SJCRH30 (cell line): ENCODE measurements around the gene CMIP. TPM values are rescaled to one million over a fixed set of nuclear protein-coding genes. Genes with fewer than 3 reads are reported as not detected.

Experiments used
- DNase-seq, 2 experiments: peaks; one replicate each; pipeline ENCODE4 v3.0.0-alpha.2; 2015 to 2020
- H3K27ac ChIP-seq: fragments of 250-450 bp; sonication (Bioruptor Pico); 2 replicates; pipeline ENCODE4 v1.5.1; 2020; ENCODE audit warnings: mild to moderate bottlenecking, moderate library complexity
- H3K27me3 ChIP-seq: fragments of 250-450 bp; sonication (Bioruptor Pico); 2 replicates; pipeline ENCODE4 v1.5.1; 2020; ENCODE audit warnings: mild to moderate bottlenecking, moderate library complexity
- H3K36me3 ChIP-seq: fragments of 250-450 bp; sonication (Bioruptor Pico); 2 replicates; pipeline ENCODE4 v1.5.1; 2020; ENCODE audit warnings: mild to moderate bottlenecking, moderate library complexity
- H3K4me1 ChIP-seq: fragments of 250-450 bp; sonication (Bioruptor Pico); 2 replicates; pipeline ENCODE4 v1.5.1; 2020; ENCODE audit warnings: mild to moderate bottlenecking, moderate library complexity
- H3K4me3 ChIP-seq: fragments of 250-450 bp; sonication (Bioruptor Pico); 2 replicates; pipeline ENCODE4 v1.5.1; 2020; ENCODE audit warnings: mild to moderate bottlenecking, moderate library complexity
- H3K9me3 ChIP-seq: fragments of 250-450 bp; sonication (Bioruptor Pico); replicated peaks from 2 replicates; pipeline ENCODE4 v1.5.1; 2020; ENCODE audit warnings: mild to moderate bottlenecking, moderate library complexity
- total RNA-seq: library from RNA; depleted of rRNA; stranded (reverse); fragments of >200 nt; shearing (Covaris generic); gene quantifications from 2 replicates; pipeline ENCODE4 v1.2.3, GENCODE V29; 2014

The CMIP gene
- total RNA-seq, 1 experiment from 2014 or later, result 12.9 TPM

GRCh38 chr16:81483970-81484595 is 39.5 kb downstream of the CMIP start:
- DNase-seq, result no peak
- Histone ChIP-seq H3K4me3 (no peak overlapping the region), H3K27me3 (no peaks in the 10 kb centered on the region), H3K9me3 (no peaks in the 10 kb centered on the region), H3K4me1 (no peaks in the 10 kb centered on the region), H3K36me3 (no peaks in the 10 kb centered on the region), H3K27ac (no peak overlapping the region)

DNA sequence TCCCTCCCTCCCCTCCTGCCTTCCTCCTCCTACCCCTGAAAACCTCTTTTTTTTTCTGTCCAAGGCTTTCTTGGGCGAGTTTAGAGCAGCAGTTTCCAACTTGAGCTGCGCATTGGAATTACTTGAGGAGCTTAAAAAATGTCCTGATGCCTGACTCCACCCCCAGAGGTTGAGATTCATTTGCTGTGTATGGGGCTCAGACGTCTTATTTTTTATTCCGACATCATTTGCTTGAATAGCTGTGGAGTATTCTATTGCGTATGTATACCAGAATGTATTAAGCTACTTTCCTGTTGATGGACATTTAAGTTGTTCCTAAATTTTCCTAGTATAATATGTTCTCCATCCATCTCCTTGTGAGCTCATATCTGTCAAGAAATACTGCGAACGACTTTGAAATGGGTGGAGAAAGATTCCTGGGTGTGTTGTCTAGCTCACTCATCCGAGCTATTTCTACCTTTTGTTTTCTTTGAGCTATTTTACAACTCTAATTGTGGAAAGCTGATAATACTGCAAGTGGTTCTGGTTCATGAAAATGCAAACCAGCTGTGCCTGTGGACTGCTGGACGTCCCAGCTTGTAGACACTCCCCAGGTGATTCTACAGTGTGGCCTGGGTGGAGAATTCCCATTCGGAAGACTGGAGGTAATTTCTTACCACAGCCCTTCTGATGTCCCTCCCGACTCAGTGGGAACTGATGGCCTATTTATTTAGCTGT is 40.5 kb downstream of the CMIP start:
- Histone ChIP-seq H3K27me3 (no peaks in the 10 kb centered on the region), H3K4me3 (no peak overlapping the region), H3K27ac (no peak overlapping the region), H3K36me3 (no peaks in the 10 kb centered on the region), H3K4me1 (no peaks in the 10 kb centered on the region), H3K9me3 (no peaks in the 10 kb centered on the region)
- DNase-seq, result no peak

DNA sequence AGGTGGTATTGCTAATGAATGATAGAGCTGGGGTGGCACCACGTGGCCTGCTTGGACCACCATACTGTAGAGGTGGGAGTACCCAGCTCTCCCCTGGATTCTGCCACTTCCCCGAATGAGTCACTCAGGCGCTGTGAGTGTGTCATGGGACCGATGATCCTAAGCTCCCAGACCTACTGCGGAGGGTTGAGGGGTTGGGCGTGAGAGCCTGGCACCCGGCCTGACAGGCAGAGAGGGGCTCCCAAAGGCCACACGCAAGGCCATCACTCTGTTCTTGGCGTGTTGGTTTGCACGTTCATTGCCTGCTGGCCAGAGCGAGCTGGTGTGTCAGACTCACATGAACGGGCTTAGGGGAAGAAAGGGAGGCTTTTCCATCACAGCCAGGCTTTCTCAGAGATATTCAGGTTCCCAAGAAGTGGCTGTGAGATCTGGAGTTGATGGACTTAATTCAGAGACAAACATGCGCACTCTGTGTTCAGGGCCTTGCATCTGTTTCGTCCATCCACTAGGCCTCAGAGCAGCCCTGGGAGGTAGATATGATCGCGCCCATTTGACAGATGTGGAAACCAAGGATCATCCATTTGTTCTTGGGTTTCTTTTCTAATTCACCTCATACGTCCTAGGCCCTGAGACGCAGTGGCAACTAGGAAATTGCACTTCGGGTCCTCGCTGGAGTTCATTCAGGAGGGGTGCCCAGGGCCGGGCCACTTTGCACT is 41.4 kb downstream of the CMIP start:
- Histone ChIP-seq H3K27me3 (no peaks in the 10 kb centered on the region), H3K4me3 (no peak overlapping the region), H3K36me3 (no peaks in the 10 kb centered on the region), H3K9me3 (no peaks in the 10 kb centered on the region), H3K4me1 (no peaks in the 10 kb centered on the region), H3K27ac (no peak overlapping the region)
- DNase-seq, result no peak

GRCh38 chr16:81486540-81487061 is 42.0 kb downstream of the CMIP start:
- Histone ChIP-seq H3K27me3 (no peaks in the 10 kb centered on the region), H3K27ac (no peak overlapping the region), H3K9me3 (no peaks in the 10 kb centered on the region), H3K4me3 (no peak overlapping the region), H3K36me3 (no peaks in the 10 kb centered on the region), H3K4me1 (no peaks in the 10 kb centered on the region)
- DNase-seq, result no peak

- no peak for DNase-seq
- Histone ChIP-seq H3K27ac (no peak overlapping the region), H3K9me3 (no peaks in the 10 kb centered on the region), H3K4me3 (no peak overlapping the region), H3K36me3 (no peaks in the 10 kb centered on the region), H3K27me3 (no peaks in the 10 kb centered on the region), H3K4me1 (no peaks in the 10 kb centered on the region)
Measured at GRCh38 chr16:81487301-81487720, 42.7 kb downstream of the CMIP start.

DNA sequence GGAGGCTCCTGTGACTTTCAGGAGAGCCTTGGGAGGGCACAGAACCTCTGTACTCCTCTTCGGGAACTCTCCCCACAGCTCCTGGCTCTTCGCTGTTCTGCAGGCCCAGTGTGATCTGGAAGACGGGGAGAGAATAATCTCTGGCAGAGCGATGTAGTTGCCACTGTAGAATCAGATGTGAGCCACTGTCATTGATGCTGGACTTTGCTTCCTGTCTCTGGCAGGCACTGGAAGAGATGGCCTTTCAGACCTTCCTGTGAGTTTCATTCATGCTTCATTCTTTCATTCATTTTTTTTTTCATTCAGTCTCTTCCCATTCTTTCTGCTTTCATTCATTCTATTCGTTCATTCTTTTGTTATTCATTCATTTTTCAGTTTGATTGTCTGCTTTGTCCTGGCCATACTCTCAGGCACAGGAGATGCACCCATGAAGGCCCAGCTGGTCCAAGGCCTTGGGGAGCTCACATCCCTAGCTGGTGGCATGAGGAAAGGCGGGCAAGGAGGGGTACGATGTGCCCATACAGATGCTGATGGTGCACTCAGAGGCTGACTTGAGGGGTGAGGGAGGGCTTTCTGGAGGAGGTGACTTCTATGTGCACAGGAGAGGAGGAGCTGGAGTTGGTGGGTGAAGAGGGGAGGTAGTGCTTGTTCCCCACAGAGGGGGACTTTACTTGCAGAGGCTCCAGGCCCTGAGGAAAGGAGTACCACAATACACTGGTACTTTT is 44.2 kb downstream of the CMIP start:
- H3K27me3 ChIP-seq, result no peaks in the 10 kb centered on the region
- no peaks in the 10 kb centered on the region for H3K9me3 ChIP-seq
- H3K36me3 ChIP-seq, result no peaks in the 10 kb centered on the region
- H3K4me1 ChIP-seq, result no peaks in the 10 kb centered on the region
- no peak overlapping the region for H3K4me3 ChIP-seq
- H3K27ac ChIP-seq, result no peak overlapping the region
- no peak for DNase-seq

DNA sequence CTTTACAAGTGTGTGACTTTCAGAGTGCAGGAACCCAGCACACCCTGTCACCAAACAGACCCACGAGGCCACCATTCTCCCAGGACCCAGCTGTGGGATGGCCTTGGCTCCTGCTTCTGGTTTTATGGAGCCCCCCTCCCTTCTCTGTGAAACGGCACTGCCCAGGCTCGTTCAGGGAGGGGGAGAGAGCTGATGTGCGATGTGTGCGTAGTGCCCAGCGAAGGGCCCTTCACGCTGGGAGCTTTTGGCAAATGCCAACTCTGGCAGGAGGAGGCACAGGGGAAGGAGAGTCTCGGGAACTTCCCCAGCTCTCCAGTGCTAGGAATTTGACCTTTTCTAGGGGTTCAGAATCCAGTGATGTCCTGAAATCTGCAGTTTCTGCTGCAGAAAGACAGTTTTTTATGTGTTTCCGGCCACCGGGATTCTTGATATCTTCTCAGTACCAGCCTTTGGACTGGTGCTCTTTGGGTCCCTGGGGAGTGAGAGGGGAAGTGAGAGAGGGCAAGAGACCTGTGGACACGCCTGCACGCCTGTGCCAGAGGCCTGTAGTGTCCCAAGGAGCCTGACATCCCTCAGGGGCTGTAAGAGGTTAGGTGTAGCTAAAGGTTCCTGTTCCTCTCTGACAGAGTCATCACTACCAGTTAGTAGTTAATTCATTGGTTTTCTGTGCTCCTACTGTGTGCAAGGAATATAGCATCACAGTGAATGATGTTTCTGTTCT is 45.1 kb downstream of the CMIP start:
- no peak overlapping the region for H3K27ac ChIP-seq
- no peak overlapping the region for H3K4me3 ChIP-seq
- H3K4me1 ChIP-seq, result no peaks in the 10 kb centered on the region
- H3K36me3 ChIP-seq, result no peaks in the 10 kb centered on the region
- no peaks in the 10 kb centered on the region for H3K27me3 ChIP-seq
- DNase-seq, result no peak
- no peaks in the 10 kb centered on the region for H3K9me3 ChIP-seq

DNA sequence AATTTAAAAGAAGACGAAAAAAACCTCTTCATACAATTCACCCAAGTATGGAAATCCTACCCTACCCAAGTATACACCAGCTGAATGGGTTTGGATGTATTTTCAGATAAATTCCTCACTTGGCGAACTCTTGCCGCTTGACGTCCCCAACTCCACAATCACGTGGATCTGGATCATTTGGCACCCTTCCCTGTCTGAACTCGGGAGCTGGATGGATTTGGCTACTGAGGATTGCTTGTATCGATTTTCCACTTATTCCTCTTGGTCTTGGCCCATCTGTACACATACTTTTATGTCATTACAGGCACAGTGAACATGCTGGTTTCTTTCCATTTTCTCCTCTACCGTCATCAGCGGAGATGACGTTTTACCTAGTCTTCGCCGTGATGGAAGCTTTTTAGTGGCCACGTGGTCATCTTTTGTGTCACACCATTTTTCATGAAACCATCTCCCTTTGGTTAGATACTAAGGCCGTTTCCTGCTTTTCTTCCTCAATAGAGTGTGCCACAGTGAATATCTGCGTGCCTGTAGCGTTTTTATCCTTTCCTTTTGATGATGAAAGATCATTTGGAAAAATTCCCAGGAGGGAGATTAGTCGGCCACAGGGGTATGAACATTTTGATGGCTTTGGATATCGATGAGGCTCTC is 47.1 kb downstream of the CMIP start:
- H3K36me3 ChIP-seq, result no peaks in the 10 kb centered on the region
- no peak overlapping the region for H3K27ac ChIP-seq
- H3K4me1 ChIP-seq, result no peaks in the 10 kb centered on the region
- no peak overlapping the region for H3K4me3 ChIP-seq
- no peaks in the 10 kb centered on the region for H3K9me3 ChIP-seq
- DNase-seq, result no peak
- H3K27me3 ChIP-seq, result no peaks in the 10 kb centered on the region

- H3K9me3 ChIP-seq, result no peaks in the 10 kb centered on the region
- no peaks in the 10 kb centered on the region for H3K27me3 ChIP-seq
- no peak overlapping the region for H3K4me3 ChIP-seq
- no peaks in the 10 kb centered on the region for H3K4me1 ChIP-seq
- DNase-seq, result no peak
- H3K36me3 ChIP-seq, result no peaks in the 10 kb centered on the region
- H3K27ac ChIP-seq, result no peak overlapping the region
Measured at GRCh38 chr16:81492311-81492761, 47.7 kb downstream of the CMIP start.

DNA sequence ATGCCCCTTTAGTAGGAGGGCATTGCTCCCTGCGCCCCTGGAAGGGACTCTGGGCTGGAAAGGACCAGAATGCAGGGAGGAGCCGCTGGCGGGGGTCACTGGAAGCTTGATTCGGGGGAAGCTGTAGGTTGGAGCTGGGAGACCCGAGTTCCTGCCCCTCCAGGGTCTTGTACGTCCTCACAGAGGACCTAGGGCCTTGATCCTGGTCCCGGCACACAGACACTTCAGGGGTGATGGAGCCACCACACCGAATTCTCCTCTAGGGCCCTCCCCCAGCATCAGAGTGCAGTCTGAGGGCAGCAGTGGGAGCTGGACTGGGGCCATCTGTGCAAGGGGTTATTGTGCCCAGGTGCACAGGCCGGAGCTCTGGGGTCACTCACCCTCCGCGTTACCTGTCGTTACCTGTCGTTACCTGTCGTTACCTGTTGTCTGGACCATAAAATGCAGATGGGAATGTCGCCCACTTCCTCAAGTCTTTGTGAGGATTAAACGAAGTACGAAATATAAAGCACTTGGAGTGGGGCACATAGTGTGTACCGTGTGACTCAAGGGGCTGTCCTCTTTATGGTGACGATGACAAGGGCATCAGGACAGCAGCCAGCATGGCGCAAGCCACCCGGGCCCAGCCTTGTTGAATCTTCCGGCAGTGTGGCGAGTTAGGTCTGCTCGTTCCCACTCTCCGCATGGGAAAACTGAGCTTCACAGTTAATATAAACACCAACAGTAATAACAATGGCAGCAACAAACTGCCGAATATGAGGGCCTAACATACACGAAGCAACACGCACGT is 48.6 kb downstream of the CMIP start:
- Histone ChIP-seq H3K36me3 (no peaks in the 10 kb centered on the region), H3K27ac (no peak overlapping the region), H3K4me1 (no peaks in the 10 kb centered on the region), H3K4me3 (no peak overlapping the region), H3K27me3 (no peaks in the 10 kb centered on the region), H3K9me3 (no peaks in the 10 kb centered on the region)
- DNase-seq, result no peak

GRCh38 chr16:81493755-81494433 is 49.3 kb downstream of the CMIP start:
- H3K36me3 ChIP-seq, result no peaks in the 10 kb centered on the region
- H3K27me3 ChIP-seq, result no peaks in the 10 kb centered on the region
- H3K9me3 ChIP-seq, result no peaks in the 10 kb centered on the region
- H3K4me3 ChIP-seq, result no peak overlapping the region
- DNase-seq, result no peak
- H3K27ac ChIP-seq, result no peak overlapping the region
- H3K4me1 ChIP-seq, result no peaks in the 10 kb centered on the region

GRCh38 chr16:81494434-81494806 is 49.8 kb downstream of the CMIP start:
- peaks cover 2% of the 10 kb centered on the region; the same call in 1 of the 2 replicates for H3K4me1 ChIP-seq
- DNase-seq, result no peak
- H3K4me3 ChIP-seq, result no peak overlapping the region
- H3K27me3 ChIP-seq, result no peaks in the 10 kb centered on the region
- H3K9me3 ChIP-seq, result no peaks in the 10 kb centered on the region
- no peaks in the 10 kb centered on the region for H3K36me3 ChIP-seq
- H3K27ac ChIP-seq, result no peak overlapping the region

GRCh38 chr16:81494888-81495287 is 50.3 kb downstream of the CMIP start:
- no peak overlapping the region for H3K4me3 ChIP-seq
- no peaks in the 10 kb centered on the region for H3K9me3 ChIP-seq
- peaks cover 4% of the 10 kb centered on the region; the same call in 1 of the 2 replicates for H3K4me1 ChIP-seq
- H3K27ac ChIP-seq, result no peak overlapping the region
- no peaks in the 10 kb centered on the region for H3K27me3 ChIP-seq
- H3K36me3 ChIP-seq, result no peaks in the 10 kb centered on the region
- no peak for DNase-seq
